RPMI8226 (cell line): ENCODE results near the gene SELENOW.

Source experiments
- DNase-seq: peaks from one replicate; pipeline ENCODE4 v3.0.0-alpha.2; 2015

The SELENOW gene

GRCh38 chr19:47826800-47827199 lies 48.3 kb downstream of the SELENOW start:
- no peak for DNase-seq

- DNase-seq, result no peak
Observed at GRCh38 chr19:47832723-47833122, 54.2 kb downstream of the SELENOW start.
